Measurements from ENCODE around the gene SLC6A3.

DNA sequence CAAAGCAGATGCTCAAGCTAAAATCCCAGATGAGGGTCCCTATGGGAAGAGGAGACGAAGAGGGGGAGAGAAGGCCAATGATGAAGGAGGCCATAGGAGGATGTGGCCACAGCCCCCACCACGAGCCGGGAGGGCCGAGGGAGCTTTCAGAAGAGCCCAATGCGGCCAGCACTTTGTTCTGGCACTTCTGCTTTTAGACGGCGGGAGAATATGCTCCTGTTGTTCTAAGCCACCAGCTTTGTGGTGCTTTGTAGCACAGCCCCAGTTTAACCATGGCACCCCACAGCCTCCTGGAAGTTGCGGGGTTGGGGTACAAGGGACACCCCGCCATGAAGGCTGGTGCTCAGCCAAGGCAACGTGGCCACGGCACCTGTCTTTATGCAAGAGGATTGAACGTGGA is 45.1 kb upstream of the SLC6A3 start:
- TF ChIP-seq SUZ12 (IDR thresholded peaks at IDR 0.05) (no peak), NFRKB (IDR thresholded peaks at IDR 0.05) (no peak), FOXK2 (IDR thresholded peaks at IDR 0.05) (no peak), ARNT (IDR thresholded peaks at IDR 0.05) (no peak)

Data from HEK293T (cell line).